A549 treated with CORT108297 at 1 μM for 4 hours (cell line): Measurements from ENCODE around the gene SIRT2. TPM values are rescaled to one million over a fixed set of nuclear protein-coding genes. Genes with fewer than 3 reads are reported as not detected.

Experiments used
- total RNA-seq: library from RNA; stranded (reverse); fragments of 200-300 nt; extraction: Qiagen RNA extraction; gene quantifications from 5 replicates; pipeline ENCODE4 v1.2.3, GENCODE V29; 2022

SIRT2 gene
- 34.1 to 39.6 TPM (median 36.7 TPM) in 5 replicates for total RNA-seq

DNA sequence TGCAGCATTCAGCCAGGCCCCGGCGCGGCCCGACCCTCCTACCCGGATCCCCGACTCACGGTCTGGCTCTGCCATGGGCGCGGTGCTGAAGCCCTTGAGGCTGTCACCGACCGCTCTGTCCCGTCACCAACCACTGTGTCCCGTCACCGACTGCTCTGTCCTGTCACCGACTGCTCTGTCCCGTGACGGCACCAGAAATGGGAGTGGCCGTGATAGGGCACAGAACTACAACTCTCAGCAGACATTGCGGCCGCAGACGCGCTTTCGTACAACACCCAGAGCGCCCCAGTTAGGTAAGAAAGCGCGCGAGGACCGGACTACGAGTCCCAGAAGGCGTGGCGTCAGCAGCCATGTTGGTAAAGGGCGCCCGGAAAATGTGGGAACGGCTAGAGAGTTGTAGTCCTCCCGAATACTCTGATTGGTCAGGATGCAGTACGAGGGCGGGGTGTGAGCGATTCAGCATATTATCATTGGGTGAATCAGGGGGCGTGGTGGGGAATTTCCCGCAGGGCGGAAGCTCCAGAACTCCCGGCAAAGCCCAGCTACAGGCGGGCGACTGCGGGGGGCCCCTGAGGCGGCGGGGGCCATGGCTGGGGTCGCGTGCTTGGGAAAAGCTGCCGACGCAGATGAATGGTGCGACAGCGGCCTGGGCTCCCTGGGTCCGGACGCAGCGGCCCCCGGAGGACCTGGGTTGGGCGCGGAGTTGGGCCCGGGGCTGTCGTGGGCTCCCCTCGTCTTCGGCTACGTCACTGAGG lies at the start of gene SIRT2, which contains the start of gene NFKBIB:
SIRT2 (minus strand) TSS at position 172 of the 755 bp plus-strand sequence; CDS start at position 75, 97 bp downstream.
NFKBIB (plus strand) TSS at position 523 of the 755 bp plus-strand sequence; CDS start at position 587, 64 bp downstream.

GRCh38 chr19:38930776-38931520 lies 31.5 kb upstream of the SIRT2 start, which contains the start of gene MRPS12:
TSS of gene MRPS12 (plus strand) at chr19:38930944. CDS start at chr19:38931295, 351 bp downstream.

DNA sequence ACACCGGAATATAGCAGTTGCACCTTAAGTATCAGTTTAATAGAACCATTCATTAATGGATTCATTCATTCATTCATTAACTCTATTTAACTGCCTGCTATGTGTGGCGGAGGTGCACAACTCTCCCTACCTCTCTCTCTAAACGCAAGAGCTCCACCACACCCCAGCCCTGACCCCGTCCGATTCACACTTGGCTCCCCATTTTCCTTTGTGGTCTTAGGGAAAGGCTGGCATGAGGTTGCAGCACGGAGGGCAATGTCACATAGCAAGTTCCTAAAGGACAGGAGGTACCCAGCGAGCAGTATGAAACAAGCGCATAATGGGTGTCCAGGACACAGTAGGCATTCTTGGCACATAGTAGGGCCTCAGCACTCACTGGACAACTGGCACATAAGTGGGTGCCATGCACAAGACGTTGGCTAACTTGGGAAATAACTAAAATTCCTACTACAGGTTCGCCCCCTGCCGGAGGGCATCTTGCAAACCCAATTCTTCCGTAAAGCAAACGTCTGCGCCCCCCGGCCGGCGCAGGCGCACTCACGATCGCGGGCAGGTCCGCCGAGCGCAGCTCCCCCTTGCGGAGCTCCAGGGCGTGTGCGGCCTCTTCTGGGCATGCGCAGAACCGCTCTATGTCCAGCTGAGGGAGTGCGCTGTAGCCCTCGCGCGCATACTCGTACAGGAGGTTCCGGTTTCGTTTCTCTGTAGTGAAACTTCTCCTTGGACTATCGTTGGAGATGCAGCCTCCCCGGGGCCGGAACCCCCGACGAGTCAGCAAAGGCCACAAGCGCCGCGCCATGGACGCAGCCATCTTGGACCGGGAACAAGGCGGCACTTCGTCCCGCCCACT lies 30.7 kb upstream of the SIRT2 start, which contains the start of gene SARS2:
SARS2 (minus strand) TSS at position 835 of the 847 bp plus-strand sequence; CDS start at position 808, 27 bp downstream.

GRCh38 chr19:38877781-38878574 lies 21.4 kb downstream of the SIRT2 start, which contains the start of gene RINL:
TSS of gene RINL (minus strand) at chr19:38878275. CDS start at chr19:38876742, 1,533 bp downstream.

DNA sequence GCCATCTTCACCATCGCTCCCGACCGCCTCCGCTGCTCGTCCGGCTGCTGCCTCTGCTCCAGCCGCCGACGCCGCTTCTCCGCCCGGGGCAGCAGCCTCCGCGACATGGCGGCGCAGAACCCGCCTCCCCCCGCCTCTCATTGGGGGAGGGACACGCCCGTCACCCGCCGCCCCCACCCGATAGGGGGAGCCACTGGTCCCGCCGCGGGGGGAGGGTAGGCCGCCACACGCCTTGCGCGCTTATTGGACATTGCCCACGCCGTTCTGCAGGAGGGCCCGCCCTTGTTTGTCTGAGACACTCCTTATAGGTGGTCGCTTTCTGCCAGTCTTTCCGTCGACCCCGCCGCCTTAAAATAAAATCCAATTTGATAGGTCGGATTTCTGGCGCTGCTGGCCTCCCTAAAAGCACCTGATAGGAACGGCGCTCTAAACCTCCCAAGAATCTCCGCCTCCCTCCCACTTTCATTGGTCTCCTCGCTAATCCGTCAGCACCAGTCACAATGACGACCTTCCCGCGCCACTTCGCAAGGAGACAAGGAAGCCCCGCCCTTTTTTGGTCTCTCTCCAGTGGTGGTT lies 49.5 kb downstream of the SIRT2 start, which contains the start of gene HNRNPL:
HNRNPL (minus strand) TSS at position 127 of the 576 bp plus-strand sequence; CDS start at position 107, 20 bp downstream.

Other genes starting within 250 kb of the SIRT2 start
- 5.0 to 6.7 TPM (median 6.2 TPM) in 5 replicates for gene CAPN12, start 155.1 kb downstream of the SIRT2 start, total RNA-seq
- gene LGALS7, start 126.1 kb downstream of the SIRT2 start, total RNA-seq, result 0.31 to 0.54 TPM (median 0.32 TPM) in 3 of 5 replicates, not detected in the others
- gene LGALS7B, start 110.4 kb downstream of the SIRT2 start, total RNA-seq, result 0.39 to 0.48 TPM in 2 of 5 replicates, not detected in the others
- gene LGALS4, start 86.7 kb downstream of the SIRT2 start, total RNA-seq, result 0.18 to 0.65 TPM (median 0.42 TPM) in 5 replicates
- 275 to 383 TPM (median 296 TPM) in 5 replicates for gene ECH1, start 67.8 kb downstream of the SIRT2 start, total RNA-seq
- 324 to 352 TPM (median 346 TPM) in 5 replicates for gene HNRNPL, start 49.6 kb downstream of the SIRT2 start, total RNA-seq
- 2.2 to 3.1 TPM (median 2.8 TPM) in 5 replicates for gene RINL, start 21.3 kb downstream of the SIRT2 start, total RNA-seq
- 64.4 to 131 TPM (median 110 TPM) in 5 replicates for gene NFKBIB, start 351 bp upstream of the SIRT2 start, total RNA-seq
- gene CCER2, start 12.6 kb upstream of the SIRT2 start, total RNA-seq, result 0.45 to 1.2 TPM (median 0.98 TPM) in 5 replicates
- 46.2 to 64.3 TPM (median 58.8 TPM) in 5 replicates for gene SARS2, start 31.1 kb upstream of the SIRT2 start, total RNA-seq
- 209 to 341 TPM (median 295 TPM) in 5 replicates for gene MRPS12, start 31.3 kb upstream of the SIRT2 start, total RNA-seq
- gene FBXO17, start 76.1 kb upstream of the SIRT2 start, total RNA-seq, result 66.9 to 93.7 TPM (median 87.1 TPM) in 5 replicates
- gene FBXO27, start 132.9 kb upstream of the SIRT2 start, total RNA-seq, result 4.0 to 5.8 TPM (median 5.2 TPM) in 5 replicates
- 0.12 to 0.22 TPM (median 0.14 TPM) in 5 replicates for gene ACP7, start 184.8 kb upstream of the SIRT2 start, total RNA-seq
- gene PAK4, start 226.2 kb upstream of the SIRT2 start, total RNA-seq, result 93.1 to 128 TPM (median 124 TPM) in 5 replicates